GOT3 (cell line): ENCODE measurements around the gene PIP4K2A.
"Not testable (repeated sequence)": the region's sequence is repeated elsewhere in the genome, so short reads cannot be mapped to it uniquely, and the experiment has no call there.

ENCODE experiments used
- DNase-seq: peaks from one replicate; lab custom pipeline; 2025; ENCODE audit warnings: mixed read lengths; lab: John Stamatoyannopoulos, UW

PIP4K2A gene

DNA sequence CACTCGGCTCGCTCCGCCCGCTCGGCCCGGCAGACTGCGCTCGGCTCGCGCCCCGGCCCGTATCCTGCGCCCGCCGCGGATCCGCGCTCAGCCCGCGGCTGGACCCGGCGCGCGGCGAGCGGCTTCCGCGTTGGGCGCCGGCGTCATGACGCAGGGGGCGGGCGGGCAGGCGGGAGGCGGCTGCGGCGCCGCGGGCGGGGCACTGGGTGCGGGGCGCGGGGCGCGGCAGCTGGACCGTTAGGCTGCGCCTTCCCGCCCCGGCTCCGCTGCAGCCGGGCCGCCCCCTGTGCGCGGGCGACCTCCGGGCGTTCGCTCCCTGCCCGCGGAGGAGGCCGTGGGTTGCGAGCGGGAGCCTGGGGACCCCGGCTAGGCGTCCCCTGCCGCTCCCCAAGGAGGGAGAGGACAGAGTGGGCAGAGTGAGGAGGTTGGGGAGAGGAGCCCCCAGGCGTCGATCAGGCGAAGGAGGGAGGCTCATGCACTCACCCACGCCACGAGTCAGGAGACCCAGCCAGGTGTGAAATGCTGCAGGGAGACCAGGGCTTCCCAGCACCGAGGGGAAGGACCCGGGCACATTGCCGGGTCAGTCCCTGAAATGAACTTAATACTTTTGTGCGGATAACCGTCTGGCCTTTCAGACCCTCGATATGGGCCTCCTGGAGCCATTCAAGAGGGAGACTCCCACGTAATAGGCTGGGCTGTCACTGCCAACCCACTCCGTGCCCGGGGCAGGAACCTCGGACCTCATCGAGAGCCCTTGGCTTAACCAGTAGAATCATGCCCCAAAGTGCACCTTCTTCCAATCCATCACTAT lies at the start of gene PIP4K2A:
Gene PIP4K2A (minus strand): TSS at position 100 of the 811 bp plus-strand sequence. CDS start 252 bp downstream, outside the sequence.
- peak; percentile 33 for DNase-seq

DNA sequence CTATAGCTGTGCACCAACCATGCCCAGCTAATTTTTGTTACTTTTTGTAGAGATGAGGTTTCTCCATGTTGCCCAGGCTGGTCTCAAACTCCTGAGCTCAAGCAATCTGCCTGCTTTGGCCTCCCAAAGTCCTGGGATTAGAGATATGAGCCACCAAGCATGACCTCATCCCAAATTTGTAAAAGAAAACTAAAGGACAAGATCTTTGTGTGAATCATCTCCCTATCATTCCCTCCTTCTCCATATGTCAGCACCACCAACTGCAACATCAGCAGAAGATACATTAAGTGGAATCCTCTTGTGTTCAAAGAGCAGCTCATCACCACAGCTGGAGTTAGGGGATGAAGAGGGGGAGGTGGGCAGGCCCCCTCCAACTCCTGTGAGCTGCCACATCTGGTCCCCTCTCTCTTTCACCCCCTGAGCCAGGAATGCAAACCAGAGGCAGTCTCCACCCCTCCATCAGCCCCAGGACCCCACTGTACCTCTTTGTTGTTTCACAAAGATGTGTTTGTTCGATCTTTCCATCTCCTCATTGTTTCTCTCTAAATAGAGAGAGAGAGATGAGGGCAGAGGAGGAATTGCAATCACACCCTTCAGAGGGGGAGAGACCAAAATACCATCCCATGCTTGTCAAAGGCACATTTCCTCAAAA lies 47.3 kb upstream of the PIP4K2A start:
- no peak for DNase-seq

DNA sequence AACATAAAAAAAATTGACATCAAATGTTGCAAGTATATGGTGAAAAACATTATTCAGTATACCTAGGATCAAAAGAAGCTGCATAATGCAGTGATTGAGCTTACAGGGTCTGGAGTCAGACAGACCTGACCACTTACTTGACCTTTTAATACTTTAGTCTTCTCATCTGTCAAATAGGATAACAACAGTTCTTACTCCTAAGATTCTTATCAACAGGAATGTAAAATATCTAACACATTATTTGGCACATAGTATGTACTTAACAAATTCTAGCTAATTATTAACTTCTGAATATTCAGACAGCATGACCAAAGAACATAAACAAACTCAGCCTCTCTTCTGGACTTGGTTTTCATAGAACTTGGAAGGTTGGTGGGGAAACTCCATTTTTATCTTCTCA lies 45.6 kb upstream of the PIP4K2A start:
- DNase-seq, result no peak

DNA sequence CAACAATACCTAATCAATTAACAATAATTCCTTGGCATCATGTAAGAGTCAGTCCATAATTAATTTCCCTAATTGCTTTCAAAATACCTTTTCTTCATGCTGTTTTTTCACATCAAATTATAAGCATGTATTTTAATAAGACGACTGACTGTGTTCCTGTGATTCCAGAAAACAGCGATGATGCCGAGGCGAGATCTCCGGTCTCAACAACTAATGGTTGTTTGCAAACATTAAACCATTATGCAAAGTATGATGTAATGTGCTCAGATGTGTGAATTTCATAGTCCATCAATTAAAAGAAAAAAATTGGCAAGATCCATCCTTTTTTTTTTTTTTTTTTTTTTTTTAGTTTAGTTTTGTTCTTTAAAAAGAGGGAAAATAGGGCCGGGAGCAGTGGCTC lies 44.5 kb upstream of the PIP4K2A start:
- DNase-seq, result no peak

- DNase-seq, result no peak
These were observed 39.9 kb upstream of the PIP4K2A start for GRCh38 chr10:22754296-22754695.

DNA sequence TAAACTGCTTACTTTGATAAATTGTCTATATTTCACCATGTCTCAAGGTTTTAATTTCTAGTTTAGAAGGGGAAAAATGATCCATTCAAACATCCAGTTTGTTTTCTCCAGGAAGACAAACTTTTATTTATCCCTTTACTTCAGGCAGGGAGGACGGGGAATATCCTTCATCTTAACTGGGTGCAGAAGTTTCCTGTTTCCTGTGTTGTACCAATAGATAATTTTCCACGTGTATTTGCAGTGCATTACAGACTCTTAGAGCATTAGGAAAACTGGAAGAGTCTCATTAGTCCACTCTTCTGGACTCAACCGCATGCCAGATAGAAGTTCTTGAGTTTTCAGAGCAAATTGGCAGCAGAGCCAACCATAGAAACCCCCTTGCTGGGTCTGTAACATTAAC lies 39.4 kb upstream of the PIP4K2A start:
- no peak for DNase-seq

GRCh38 chr10:22752272-22752889 lies 38.0 kb upstream of the PIP4K2A start:
- no peak for DNase-seq

- no peak for DNase-seq
These were observed 35.8 kb upstream of the PIP4K2A start for GRCh38 chr10:22750131-22750530.

GRCh38 chr10:22744858-22745257 lies 30.5 kb upstream of the PIP4K2A start:
- not testable (repeated sequence) for DNase-seq

- DNase-seq, result no peak
These were observed 28.3 kb upstream of the PIP4K2A start for GRCh38 chr10:22742678-22743077.

- not testable (repeated sequence) for DNase-seq
These were observed 27.3 kb upstream of the PIP4K2A start for GRCh38 chr10:22741631-22742030.

- no peak for DNase-seq
These were observed 25.8 kb upstream of the PIP4K2A start for GRCh38 chr10:22740180-22740579.

GRCh38 chr10:22737587-22737986 lies 23.2 kb upstream of the PIP4K2A start:
- no peak for DNase-seq

DNA sequence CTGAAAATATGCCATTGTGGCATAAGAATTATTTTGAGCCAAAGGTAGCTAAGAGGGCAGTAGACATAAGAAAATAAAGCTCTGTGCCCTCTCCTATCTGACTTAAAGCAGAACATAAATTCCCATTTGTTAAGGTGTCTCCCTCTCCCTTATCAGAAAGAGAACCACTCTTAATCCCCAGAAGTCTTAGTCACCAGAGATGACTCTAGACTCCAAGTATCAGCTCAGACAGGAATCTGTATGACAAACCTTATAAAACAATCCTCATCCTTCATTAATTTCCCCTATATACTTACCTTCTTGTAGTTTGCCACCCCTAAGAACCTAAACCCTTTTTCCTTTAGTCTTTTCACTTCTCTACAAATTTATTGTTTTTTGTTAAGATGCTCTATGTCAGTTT lies 21.8 kb upstream of the PIP4K2A start:
- DNase-seq, result no peak

DNA sequence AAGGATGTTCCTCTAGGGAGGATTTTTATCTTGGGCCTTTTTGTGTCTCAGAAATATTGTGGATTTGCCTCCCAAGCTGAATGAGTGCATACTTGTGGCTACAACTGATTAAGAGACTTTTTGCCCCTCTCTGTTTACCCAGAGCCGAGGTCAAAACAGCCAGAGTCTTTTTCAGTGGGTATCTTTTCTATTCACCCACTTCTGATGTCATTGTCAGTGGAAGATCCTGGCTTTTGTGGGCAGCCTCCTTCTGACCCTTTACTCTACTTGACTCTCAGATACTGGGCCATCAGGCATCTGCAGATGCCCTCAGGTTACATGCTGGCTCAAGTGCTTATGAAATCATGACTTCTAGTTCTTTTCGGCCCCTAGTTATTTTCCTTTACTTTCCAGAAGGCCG lies 19.6 kb upstream of the PIP4K2A start:
- no peak for DNase-seq

GRCh38 chr10:22727663-22728062 lies 13.3 kb upstream of the PIP4K2A start:
- DNase-seq, result no peak

GRCh38 chr10:22727112-22727511 lies 12.7 kb upstream of the PIP4K2A start:
- DNase-seq, result no peak

- DNase-seq, result no peak
These were observed 10.4 kb upstream of the PIP4K2A start for GRCh38 chr10:22724773-22725172.

DNA sequence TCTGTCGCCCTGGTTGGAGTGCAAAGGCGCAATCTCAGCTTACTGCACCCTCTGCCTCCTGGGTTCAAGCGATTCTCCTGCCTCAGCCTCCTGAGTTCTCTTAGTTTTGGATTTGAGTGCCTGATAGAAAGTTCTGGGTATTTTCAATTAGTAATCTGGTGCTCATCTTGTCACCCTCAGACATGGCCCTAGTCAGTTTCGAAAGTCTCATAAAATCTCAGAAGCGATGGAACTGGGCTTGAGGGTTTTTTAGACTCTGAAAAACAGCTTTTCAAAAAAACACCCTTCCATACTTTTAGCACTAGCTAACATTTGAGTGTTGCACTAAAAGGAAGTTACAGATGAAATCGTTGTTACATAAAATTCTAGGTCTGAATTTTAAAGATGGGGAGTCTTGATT lies 9.4 kb upstream of the PIP4K2A start:
- DNase-seq, result no peak

DNA sequence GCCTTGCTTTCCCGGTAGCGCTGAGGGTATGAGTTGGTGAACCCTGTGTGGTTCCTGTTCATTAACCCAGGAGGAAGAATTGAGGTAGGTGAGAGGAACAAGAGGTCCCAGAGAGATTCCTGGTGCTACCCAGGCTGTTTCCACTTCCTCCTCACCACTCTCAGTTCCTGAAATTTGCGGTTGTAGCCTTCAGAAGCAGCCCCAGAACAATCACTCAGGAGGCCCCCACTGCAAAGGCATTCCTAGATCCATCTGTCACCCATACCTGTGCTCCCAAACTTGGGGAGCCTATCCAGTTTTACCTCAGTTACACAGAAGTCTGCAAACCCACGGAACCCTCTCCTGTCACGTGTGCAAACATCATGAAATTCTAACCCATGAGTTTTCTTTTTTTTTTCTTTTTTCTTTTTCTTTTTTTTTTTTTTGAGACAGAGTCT lies 9.0 kb upstream of the PIP4K2A start:
- no peak for DNase-seq

GRCh38 chr10:22722626-22723169 lies 8.3 kb upstream of the PIP4K2A start:
- DNase-seq, result no peak

- no peak for DNase-seq
These were observed 6.3 kb upstream of the PIP4K2A start for GRCh38 chr10:22720667-22721066.
